HG03520 (cell line): ENCODE results near the gene CD82.

Experiments
- ATAC-seq: cut with Tn5 transposase; IDR thresholded peaks from one replicate; pipeline ENCODE4 v1.9.1; 2021; ENCODE audit warnings: mild to moderate bottlenecking, moderate library complexity; ENCODE audit not compliant: unreplicated experiment

CD82 gene

DNA sequence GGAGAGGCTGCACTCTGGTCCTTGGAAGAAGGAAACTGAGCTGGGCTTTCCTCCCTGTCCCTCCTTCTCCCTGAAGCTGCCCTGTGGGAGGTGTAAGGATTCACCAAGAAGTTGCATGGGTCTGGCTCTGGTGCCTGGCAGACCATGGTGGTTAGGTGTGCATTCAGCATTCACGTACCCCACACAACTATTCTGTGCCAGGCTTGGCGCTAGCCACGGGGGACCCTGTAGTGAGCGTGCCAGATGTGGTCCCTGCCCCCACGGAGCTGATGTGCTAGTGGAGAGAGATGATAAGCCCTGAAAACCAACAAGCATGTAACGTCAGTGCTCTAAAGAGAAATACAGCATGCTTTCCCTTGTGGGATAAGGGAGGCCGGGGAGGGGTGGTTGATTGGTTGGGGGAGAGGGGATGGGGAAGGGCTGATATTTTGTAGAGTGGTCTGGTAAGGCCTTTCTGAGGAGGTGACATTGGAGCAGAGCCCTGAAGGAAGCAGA lies 48.9 kb downstream of the CD82 start:
- no peak for ATAC-seq

DNA sequence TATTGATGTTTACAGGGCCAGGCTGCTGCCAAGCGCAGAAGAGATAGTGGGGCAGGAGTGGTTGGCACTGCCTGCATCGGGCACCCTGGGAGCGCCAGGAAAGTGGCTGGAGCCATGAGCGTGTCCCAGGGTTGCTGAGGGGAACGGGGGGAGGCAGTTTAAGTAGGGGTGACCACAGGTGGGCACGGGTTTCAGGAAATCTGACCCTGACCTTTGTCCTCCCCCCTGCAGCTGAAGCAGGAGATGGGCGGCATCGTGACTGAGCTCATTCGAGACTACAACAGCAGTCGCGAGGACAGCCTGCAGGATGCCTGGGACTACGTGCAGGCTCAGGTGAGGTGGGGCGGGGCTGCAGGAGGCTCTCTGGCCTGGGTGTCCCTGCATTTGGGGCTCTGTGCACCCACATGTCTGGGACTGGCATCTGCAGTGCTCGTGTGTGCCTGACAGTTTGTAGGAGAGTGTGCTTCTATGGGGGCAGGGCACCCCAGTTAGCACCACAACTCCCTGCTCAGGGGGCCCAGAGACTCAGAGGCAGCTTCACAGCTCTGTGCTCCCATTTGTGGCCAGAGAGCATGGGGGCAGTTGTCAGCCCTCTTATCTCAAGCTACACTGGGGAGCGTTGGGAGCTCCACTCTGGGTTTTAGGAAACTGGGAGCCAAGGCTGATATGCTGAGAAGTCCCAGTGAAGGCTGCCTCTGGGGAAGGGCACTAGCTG lies 49.7 kb downstream of the CD82 start:
- no peak for ATAC-seq

- ATAC-seq, result no peak
Measured at GRCh38 chr11:44615913-44616791, 50.7 kb downstream of the CD82 start.

DNA sequence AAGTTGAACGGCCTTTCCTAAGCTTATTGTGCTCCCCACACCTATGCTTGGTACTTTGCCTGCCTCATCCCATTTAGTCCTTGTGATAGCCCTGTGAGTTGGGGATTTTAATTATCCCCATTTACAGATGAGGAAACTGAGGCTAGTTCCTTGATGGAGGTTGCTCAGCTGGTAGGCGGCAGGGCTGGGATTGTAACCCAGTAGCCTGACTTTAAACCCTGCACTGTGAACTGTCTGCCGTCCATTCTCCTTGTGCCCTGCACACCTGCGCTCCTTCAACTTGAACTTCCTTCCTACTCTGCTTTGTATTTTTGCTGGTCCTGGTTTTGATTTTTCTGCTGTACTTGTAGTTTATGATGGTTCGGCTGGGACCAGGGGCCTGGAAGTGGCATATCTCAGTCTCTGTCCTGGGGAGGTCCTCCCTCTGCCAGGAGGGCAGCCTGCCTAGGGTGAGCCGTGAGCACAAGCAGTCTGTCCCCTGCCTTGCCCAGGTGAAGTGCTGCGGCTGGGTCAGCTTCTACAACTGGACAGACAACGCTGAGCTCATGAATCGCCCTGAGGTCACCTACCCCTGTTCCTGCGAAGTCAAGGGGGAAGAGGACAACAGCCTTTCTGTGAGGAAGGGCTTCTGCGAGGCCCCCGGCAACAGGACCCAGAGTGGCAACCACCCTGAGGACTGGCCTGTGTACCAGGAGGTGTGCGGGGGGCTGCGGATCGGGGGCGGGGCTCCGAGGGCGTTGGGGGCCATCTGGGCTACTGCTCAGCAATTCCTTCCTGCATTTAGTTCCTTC lies 52.4 kb downstream of the CD82 start:
- no peak for ATAC-seq

DNA sequence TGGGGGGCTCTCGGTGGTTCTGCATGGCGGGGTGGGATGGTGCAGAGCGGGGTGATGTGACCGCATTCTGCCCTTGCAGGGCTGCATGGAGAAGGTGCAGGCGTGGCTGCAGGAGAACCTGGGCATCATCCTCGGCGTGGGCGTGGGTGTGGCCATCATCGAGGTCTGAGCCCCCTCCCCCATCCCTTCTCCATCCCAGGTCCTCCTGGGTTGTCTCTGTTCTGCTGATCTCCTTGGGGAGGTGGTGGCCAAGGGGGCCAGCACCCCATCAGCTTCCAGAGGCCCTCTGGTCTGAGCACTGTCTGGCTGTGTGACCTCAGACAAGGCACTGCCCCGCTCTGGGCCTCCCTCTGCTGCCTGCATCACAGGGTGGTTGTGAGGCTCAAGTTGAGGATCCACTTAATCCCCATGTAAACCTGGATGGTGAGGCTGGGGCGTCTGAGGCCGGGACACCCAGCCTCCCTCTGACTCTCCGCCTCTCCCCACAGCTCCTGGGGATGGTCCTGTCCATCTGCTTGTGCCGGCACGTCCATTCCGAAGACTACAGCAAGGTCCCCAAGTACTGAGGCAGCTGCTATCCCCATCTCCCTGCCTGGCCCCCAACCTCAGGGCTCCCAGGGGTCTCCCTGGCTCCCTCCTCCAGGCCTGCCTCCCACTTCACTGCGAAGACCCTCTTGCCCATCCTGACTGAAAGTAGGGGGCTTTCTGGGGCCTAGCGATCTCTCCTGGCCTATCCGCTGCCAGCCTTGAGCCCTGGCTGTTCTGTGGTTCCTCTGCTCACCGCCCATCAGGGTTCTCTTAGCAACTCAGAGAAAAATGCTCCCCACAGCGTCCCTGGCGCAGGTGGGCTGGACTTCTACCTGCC lies 53.3 kb downstream of the CD82 start:
- ATAC-seq, result no peak

- no peak for ATAC-seq
Measured at GRCh38 chr11:44620328-44620725, 54.9 kb downstream of the CD82 start.

DNA sequence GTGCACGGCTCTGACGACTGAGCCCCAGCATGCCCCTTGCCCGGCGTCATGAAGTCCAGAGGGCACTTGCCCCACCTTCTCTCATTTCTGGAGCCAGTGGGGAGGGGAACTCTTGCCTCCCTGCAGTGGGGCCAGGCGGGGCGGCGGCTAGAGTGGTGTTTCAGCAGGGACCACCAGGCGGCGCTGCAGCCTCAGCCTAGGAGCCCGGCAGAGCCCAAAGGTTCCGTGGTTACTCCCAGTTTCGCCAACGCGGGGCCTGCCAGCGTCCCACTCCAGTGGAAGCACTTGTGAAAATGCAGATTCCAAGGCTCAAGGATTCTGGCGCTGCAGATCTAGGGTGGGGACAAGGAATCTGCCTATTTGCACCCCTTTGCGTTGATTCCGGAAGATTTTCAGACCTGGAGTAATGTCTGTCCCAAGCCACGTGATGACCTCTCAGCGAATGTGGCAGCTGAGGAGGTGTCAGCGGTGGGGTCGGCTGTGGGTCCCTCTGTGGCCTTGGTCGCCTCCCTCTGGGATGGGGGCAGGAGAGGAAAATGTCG lies 55.7 kb downstream of the CD82 start:
- ATAC-seq, result peak; percentile 40

DNA sequence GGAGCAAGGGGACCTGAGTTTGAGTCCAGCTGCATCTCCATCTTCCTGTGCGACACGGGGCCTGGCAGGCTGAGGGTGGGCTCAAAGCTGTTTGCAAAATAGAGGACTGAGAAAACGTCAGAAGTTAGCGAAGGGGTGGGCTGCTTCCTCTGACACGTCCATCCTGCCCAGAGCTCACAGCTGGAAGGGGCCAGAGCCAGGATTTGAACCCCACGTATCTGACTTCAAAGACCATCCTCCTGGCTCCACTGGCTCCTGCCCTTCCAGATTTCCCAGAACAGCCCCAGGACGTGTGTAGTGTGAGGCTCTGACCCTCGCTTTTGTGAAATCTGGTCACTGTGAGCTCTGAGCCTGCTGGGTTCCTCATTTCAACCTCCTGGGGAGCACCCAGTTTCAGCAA lies 56.3 kb downstream of the CD82 start:
- ATAC-seq, result no peak

GRCh38 chr11:44622190-44622650 lies 56.8 kb downstream of the CD82 start:
- ATAC-seq, result no peak

DNA sequence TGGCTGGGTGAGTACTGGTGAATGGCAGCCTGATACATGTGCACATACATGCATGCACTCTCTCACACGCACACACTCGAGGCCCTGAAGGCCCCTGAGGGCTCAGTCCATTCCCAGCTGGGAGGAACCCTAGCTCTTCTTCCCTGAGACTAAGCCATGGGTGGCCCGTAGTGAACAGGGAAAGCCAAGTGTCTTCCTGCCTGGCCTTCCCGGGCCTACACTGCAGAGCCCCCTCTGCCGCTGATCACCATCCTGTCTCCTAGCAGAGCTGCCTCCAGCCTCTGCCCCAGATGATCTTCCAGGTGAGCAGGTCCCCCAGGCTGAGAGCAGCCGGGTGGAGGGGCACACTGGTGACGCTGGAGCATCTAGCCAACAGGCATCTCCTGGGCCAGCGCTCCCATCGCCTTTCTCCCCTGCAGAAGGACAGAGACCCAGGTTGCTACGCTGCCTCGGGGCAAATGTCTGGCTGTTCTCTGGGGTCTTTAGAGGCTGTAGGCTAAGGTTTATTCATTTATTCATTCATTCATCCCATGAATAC lies 57.3 kb downstream of the CD82 start:
- ATAC-seq, result no peak

- no peak for ATAC-seq
Measured at GRCh38 chr11:44623341-44623730, 57.9 kb downstream of the CD82 start.

GRCh38 chr11:44623731-44624491 lies 58.4 kb downstream of the CD82 start:
- no peak for ATAC-seq

GRCh38 chr11:44624761-44625221 lies 59.3 kb downstream of the CD82 start:
- no peak for ATAC-seq

DNA sequence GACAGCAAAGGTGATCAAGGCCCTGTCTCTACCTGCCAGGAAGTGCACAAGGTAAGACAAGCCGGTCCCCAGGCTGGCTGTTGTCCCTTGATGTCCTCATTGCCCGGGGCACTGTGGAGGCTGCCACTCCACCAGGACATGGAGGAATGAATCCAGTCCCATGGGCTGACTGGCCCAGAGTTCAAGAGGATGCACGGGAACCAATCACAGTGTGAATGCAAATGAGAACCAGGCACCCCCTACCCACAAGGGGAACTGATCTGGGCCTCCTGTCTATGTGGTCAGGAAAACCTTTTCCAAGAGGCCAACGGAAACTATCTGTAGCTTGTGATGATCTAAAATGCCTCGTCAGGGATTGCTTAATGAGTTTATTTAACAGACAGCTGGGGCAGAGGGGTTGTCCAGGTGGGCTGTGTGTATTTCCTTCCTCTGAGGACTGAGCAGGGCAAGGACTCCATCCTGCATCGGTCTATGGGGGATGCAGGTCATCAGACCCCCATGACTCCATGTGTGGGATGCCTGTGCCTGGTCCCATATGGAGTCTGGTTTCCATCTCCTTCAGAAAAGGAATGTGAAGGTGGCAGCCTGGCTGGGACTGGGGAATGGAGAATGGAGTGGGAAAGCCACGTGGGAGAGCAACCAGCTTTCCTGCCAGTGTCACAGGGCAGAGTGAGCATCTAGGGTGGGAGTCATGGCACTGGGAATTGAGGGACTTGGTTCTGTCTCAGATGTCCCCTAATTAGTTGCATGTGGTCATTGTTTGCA lies 60.5 kb downstream of the CD82 start:
- no peak for ATAC-seq

DNA sequence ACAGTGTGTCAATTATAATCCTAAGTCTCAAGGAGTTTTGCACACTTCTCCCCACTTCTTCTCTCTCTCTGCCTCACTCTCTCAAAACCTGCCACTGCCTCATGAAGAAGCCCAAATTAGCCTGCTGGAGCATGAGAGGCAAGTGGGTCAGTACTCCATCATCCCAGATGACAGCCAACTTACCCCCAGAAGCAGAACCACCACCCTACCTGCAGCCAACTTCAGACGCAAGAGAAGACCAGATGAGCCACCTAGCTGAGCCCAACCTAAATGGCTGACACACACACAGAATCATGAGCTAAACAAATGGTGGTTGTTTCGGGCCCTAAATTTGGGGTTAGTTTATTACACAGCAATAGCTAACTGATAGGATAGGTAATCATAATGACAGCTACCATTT lies 61.2 kb downstream of the CD82 start:
- ATAC-seq, result no peak

DNA sequence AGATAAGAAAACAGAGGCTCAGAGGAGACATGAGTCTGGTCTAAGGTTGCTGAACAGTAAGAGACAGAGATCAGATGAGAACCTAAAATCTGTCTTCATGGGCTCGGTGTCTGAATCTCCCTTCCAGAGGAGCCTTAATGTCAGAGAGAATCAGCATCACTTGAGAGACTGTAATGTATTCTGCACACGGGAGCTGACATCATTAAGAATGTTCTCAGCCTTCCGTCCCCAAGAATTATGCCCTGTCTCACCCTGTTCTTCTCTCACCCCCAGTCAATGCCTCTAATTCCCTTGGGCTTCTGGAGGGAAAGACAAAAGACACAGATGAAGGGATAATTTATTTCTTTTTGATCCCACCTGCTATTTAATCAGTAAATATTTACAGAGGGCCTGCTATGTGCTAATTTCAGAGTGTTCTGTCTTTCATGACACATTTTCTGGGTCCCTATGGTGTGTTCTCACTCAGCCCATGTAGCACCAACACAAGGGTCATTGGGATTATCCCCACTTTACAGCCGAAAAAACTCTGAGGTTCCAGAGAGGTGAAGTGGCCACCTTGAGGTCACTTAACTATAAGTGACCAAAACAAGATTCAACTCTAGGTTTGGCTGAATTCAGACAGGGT lies 61.8 kb downstream of the CD82 start:
- ATAC-seq, result no peak

DNA sequence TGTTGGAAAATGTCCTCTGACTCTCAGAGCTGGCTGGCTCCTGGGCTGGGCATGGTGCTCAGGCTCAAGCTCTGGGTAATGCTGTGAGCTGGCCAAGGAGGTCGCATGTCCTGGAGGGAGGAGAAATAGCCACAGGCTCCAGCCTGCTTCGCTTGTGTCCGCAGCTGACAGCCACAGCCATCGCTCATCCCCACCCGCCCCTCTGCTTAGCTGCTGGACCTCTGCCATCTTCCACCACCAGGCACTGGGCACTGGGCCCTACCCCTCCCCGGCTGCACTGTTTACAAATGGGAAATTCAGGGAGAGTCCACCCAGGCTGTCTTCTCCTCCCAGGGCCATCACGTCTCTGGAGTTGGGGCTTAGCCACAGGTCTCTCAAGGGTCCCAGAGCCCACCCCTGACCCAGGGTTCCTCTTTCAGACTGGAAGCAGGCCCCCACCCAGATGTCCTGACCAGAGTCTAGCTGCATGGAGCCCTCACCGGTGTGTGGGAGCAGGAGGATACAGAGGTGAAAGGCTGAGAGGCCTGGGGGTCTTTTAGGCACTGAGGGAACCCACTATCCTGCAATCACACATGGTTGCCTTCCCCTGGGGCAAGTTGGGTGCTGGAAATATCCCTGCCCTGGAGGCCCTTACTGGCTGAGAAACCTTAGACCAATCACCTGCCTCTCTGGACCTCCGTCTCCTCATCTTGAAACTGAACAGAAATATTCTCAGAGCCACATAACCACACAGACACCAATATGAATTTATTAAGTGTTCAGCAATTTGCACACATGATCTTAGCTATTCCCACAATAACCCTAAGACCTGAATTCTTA lies 62.7 kb downstream of the CD82 start:
- ATAC-seq, result peak; percentile 68
